AG20443 (cell line): Measurements from ENCODE around the gene TMEM132C.

Experiments used
- DNase-seq: peaks from one replicate; pipeline ENCODE4 v3.0.0; 2012; ENCODE audit warnings: low spot score, mixed read lengths

TMEM132C gene

GRCh38 chr12:128288896-128289295, 21.9 kb downstream of the TMEM132C start:
- DNase-seq, result no peak

DNA sequence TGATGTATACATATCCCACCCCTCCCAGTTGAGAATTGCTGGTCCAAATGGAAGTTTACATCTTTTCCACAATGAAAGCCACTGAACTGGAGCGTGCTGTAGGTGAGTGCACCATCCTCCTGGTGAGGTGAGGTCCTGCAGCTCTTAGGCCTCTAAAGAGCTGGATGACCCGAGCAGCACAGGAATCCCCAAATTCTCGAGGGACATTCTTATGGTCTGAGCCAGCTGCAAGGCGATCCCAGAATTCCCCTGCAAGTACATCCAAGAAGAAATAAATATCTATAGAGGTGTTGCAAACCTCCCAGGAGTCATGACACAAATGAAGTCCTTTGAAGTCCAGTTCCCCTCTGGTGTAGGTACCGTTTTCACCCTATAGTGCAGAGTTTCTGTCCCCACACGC, 24.0 kb downstream of the TMEM132C start:
- DNase-seq, result no peak

GRCh38 chr12:128298091-128298748, 31.2 kb downstream of the TMEM132C start:
- no peak for DNase-seq

DNA sequence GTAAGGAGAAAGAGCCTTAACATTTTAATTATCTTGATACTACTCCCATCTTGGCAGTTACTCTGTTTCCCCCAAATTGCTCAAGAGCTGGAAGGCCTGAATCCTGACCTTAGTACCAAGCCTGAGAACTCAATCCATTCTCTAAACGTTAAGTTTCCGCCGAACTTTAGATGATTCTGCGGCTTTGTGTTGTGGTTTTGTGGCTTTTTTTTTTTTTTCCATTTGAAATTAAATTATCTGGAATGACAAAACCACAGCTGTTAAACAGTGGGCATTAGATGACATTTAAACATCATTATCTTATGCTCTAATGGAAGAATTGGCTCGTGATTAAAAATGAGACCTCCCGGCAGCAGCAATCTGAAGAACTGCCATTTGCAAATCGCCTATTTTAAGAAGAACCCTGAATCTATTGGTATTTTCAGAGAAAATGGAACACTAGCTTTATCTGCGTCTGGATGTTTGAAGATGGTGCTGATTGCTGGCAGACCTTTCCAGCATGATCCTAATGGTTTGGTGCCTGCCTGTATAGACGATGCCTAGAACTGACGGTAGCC, 38.4 kb downstream of the TMEM132C start:
- no peak for DNase-seq

DNA sequence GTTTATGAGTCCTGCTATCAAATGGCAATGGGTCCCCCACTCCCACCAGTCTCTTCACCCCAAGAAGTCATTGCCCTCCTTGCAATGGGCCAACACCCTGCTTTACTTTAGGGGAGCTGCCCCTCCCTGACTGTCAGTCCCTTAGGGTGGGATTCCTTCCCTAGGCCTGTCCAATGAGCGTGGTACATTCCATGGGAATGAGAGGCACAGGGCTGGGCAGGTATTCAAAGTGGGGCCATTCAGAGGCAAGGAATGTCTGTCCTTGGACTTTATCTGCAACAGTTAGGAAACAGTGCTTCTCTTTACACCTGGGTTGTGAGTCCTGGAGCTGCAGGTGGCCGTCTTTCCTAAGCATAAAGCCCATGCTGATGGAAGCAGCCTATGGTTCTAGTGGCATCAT, 40.8 kb downstream of the TMEM132C start:
- DNase-seq, result no peak

GRCh38 chr12:128312661-128313060, 45.7 kb downstream of the TMEM132C start:
- no peak for DNase-seq

- DNase-seq, result no peak
These were observed 47.0 kb downstream of the TMEM132C start for GRCh38 chr12:128313931-128314330.

GRCh38 chr12:128314611-128315010, 47.6 kb downstream of the TMEM132C start:
- no peak for DNase-seq

- no peak for DNase-seq
These were observed 49.1 kb downstream of the TMEM132C start for GRCh38 chr12:128316078-128316477.

DNA sequence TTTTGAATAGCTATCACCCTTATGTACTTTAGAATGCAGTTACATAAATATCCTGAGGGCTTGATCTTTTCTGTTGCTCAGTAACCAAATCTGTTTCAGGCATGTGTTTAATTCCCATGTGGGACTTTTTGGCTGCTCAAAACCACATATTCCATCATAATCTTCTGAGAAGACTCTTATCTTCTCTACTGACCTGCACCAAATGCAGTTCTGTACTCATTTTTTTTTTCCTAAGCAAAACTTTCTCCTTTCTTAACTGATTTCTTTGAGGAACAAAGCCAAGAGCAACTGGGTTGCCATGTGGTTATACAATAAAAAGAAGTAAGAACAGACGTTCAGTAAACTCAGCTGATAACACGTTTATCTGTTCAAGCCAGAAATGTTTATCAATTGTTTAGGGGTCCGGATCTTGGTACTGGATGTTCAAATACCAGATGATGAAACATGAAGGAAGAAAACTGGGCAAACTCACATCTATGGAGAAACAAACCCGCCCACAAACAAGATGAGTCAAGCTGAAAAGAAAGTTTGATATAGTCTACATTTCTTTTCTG, 50.1 kb downstream of the TMEM132C start:
- no peak for DNase-seq

GRCh38 chr12:128318341-128318740, 51.4 kb downstream of the TMEM132C start:
- no peak for DNase-seq

GRCh38 chr12:128318946-128319345, 52.0 kb downstream of the TMEM132C start:
- DNase-seq, result no peak

- no peak for DNase-seq
These were observed 55.4 kb downstream of the TMEM132C start for GRCh38 chr12:128322341-128322740.

DNA sequence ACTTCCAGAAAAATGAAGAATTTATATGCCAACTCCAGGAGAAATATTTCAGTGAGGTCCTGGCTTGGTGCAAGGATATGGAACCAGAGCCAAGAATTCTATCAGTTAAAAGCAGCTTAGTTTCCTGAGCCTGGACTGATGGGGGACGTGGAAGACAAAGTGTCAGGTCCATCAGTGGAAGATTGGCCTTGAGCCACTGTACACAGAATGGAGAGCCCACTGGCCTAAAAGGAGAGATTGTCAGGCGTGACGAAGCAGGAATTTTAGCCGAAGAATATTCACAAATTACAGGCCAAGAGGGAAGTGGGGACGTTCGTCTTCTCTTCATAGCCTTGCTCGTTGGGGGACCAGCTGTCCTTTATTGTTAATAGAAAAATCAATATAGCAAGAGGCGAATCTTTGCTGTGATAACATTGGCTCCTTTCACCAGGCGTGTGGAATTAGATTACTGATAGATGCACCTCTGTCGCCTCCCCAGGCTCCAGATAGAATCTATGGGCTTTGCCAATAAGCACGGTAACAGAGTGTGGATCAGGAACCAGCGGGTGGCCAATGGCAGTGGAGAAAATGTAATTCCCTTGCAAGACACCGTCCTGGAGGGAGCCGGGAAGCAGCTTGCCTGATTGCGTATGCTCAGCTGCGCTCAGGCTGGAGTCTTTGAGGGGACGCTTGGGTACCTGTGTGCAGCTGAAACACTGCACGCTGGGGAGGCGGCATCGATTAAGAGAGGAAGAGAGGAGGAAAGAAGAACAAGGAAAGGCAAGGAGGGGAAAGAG, 56.4 kb downstream of the TMEM132C start:
- no peak for DNase-seq

DNA sequence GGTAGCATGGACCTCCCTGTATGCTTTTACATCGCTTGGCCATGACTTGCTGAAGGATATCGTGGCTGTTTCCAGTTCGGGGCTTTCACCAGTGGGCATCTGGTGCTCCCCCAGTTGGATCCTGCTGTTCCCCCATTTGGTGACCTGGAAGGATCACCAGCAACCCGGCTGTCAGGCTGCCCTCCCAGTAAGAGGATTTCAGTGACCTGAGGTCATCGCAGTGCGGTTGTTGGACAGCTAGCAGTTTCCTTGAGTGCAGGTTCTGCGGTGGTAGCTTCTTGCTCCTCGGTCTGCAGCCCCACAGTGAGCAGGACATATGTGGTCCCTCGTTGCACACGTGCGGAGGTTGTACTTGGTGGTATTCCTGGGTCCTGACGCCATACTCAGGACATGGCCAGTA, 58.7 kb downstream of the TMEM132C start:
- DNase-seq, result no peak

DNA sequence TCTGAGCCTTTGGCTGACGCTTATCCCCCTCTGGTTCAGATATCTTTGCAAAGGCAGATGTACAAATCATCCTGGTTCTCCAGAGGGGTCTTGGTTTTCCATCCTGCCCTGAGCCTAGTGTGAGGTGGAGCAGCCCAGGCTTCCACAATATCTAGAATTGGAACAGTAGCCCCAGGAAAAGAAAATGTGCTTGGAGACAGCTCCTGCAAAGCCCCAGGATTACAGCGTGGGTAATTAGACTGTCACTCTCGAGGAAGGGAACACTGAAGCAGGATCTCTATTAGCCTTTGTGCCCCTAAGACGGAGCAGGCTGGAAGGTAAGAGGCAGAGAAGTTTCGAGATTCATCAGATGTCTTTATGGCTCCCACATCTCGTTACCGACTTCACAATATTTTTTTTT, 59.4 kb downstream of the TMEM132C start:
- DNase-seq, result no peak

DNA sequence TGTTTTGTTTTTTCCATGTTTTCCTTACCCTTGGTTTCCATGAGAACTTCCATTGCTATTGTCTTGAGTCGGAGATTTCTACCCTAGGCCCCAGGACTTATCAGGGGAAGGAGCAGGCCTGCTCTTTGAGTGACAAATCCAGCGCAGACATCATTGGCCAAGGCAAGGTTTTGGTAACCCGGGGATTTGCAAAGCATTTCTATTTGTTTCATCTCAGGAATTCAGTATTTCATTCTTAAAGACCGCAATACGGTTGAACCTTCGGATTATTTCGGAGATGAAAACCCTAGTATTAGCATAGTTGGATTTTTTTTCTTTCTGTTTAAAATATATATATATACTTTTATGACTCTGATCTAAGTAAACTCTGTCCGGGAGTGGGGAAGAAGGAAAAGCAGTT, 62.0 kb downstream of the TMEM132C start:
- no peak for DNase-seq

DNA sequence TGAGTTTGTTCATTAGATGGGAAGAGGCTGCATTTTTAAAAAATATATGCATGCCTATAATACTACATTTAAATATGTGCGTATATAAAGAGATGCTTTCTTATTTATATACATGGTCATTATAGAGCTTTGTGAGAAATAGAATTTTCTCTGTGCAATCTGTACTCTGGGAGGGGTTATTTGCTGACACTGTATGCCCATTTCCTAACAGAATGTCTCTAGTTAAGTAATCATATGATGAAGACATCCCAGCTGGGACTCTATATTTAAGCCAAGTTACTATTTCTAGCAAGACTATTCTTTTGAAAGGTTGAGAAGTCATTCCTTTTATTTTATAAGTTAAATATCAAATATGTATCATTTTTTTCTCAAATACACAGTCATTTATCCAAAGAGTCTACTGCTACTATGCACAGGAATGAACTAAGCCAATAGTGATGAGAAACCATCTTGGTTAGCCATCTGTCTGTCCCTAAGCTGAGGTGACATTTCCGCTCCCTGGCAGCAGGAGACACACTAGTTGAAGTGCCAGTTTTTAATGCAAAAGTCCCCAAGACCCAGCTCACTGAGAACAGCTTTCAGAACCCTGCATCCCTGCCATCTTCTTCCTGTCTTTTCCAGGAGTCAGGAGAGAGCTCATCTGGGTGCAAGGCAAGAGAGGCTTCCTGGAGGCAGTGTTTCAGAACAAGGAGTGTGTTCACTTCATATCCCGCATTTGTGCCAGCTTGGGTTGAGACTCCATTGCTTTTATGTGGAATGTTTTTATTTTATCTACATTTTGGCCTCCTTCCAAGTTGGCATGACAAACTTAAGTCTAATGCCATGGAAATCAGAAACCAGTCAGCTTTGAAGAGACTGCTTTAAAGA, 69.5 kb downstream of the TMEM132C start:
- DNase-seq, result no peak

GRCh38 chr12:128337071-128337345, 70.0 kb downstream of the TMEM132C start:
- no peak for DNase-seq

DNA sequence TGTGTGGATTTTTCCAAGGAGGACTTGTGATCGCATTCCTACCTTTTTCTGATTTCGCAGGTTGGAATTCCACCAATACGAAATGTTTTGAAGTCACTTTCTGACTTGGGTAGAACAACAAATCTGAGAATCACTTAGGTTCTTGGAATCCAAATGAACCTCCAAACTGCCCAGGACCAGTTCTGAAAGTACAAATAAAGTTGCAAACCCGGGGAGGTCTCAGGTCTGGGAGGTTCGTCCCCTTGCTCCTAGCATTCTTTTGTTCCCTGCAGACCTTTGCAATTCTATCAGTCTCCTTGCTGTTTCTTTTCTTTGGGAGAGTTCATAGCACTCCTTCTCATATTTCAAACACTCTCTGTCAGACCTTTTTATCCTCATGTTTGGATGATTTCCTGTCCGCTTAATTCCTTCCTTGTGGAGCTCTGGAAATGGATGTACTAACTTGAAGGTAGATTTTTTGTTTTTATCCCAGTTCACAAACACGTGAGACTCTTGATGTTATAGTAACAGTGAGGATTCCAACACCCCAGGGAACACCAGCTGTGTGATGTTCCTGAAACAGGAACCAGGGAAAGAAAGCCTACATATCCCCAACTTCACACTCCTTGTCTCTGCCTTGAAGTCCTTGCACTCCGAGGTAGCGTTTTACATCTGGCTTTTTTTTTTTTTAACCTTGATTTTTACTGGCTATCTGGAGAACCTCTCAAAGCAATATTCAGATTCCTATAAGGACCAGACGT, 70.6 kb downstream of the TMEM132C start:
- no peak for DNase-seq

GRCh38 chr12:128338386-128339125, 71.6 kb downstream of the TMEM132C start:
- no peak for DNase-seq
